Bronchial epithelial cell (primary cell): Measurements from ENCODE around the gene CNTROB. TPM values are rescaled to one million over a fixed set of nuclear protein-coding genes. Genes with fewer than 3 reads are reported as not detected.

Experiments
- DNase-seq: peaks from one replicate; pipeline ENCODE4 v3.0.0-alpha.2; 2010; ENCODE audit warnings: low read depth
- FAIRE-seq: peaks from 2 replicates; lab custom pipeline; 2011; peaks lifted over from hg19 to GRCh38; lab: Jason Lieb, UNC
- H3K27me3 ChIP-seq: 2 replicates; pipeline ENCODE4 v1.5.1; 2011; ENCODE audit warnings: low read length; ENCODE audit not compliant: control insufficient read depth, insufficient read depth
- H3K36me3 ChIP-seq: 2 replicates; pipeline ENCODE4 v1.5.1; 2011; ENCODE audit warnings: low read length; ENCODE audit not compliant: control insufficient read depth, insufficient read depth
- H3K4me3 ChIP-seq: 2 replicates; pipeline ENCODE4 v1.5.1; 2011; ENCODE audit warnings: mild to moderate bottlenecking, low read depth, low read length, control low read depth
- total RNA-seq: library from RNA; depleted of rRNA; stranded (reverse); fragments of >200 nt; gene quantifications from 2 replicates; pipeline ENCODE4 v1.2.1, GENCODE V29; 2014
- TF ChIP-seq, protein P1 (sequence below): IDR thresholded peaks from 2 replicates; pipeline ENCODE4 v1.5.1; 2011; ENCODE audit warnings: mild to moderate bottlenecking, moderate library complexity, low read length, control low read depth, inconsistent platforms; ENCODE audit not compliant: insufficient read depth, severe bottlenecking

The CNTROB gene
- total RNA-seq, 1 donor from 2014 or later = 8.2 TPM

DNA sequence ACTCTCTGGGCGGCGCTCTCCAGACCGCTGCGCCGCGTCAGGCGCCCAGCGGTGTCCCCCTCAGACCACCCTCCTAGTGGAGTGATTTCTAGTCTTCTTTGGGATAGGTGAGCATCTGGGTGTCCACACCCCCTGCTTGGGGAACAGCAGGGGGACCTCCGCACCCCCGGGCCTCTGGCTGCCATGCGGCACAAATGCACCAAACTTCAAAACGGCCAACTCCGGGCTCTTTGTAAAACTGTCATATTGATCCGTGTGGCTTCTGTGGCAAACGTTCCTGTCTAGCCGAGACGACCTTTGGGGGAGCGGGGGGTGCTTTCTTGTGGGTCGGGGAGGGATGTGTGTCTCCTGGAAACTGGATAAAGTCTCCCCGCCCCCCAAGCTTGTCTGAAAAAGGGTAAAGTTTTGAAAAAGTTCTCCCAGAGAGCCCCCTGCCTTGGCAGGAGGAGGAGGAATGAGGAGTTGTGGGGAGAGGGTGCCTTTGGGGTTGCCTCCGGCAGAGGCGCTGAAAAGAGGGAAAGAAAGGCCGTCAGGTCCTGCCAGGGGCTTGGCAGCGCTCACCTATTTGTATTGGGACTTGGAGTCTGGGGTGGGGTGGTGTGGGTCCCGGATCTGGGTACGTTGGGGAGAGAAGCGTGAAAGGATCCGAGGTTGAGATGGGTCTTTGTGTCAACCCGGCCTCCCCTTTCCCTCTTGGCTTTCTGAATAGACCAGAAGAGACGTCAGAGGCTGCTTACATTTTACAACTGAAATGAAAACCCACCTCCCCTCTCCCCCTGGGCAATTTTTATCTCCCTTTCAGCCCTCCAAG lies 45.6 kb upstream of the CNTROB start:
- peak; percentile 23 for DNase-seq
- Histone ChIP-seq H3K4me3 (peak overlapping the region; percentile 94), H3K27me3 (no peaks in the 10 kb centered on the region), H3K36me3 (peaks cover 13% of the 10 kb centered on the region)
- no peak for FAIRE-seq
- TF ChIP-seq, protein P1, sequence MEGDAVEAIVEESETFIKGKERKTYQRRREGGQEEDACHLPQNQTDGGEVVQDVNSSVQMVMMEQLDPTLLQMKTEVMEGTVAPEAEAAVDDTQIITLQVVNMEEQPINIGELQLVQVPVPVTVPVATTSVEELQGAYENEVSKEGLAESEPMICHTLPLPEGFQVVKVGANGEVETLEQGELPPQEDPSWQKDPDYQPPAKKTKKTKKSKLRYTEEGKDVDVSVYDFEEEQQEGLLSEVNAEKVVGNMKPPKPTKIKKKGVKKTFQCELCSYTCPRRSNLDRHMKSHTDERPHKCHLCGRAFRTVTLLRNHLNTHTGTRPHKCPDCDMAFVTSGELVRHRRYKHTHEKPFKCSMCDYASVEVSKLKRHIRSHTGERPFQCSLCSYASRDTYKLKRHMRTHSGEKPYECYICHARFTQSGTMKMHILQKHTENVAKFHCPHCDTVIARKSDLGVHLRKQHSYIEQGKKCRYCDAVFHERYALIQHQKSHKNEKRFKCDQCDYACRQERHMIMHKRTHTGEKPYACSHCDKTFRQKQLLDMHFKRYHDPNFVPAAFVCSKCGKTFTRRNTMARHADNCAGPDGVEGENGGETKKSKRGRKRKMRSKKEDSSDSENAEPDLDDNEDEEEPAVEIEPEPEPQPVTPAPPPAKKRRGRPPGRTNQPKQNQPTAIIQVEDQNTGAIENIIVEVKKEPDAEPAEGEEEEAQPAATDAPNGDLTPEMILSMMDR = no peak

DNA sequence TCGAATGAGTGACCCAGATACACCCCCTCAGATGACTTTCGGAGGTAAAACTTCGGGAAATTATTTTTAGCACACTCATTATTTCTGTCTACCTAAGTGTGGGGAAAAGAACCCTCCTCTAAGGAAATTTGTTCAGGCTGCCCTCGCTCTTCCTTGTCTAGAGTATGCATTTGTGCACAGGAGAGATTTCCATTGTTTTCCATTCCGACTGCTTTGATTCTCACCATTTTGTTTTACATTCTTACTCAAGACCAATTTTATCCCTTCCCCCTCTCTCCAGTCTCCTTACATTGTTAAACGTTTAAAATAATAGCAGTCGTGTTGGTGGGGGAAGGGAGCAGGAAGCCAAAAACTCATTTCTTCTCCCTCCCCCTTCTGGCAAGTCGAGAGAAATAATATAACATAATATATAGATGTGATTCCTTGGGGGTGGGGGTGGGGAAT lies 44.9 kb upstream of the CNTROB start:
- Histone ChIP-seq H3K36me3 (peaks cover 17% of the 10 kb centered on the region), H3K4me3 (peak overlapping the region; percentile 94), H3K27me3 (no peaks in the 10 kb centered on the region)
- TF ChIP-seq, protein P1 = peak; percentile 8
- FAIRE-seq (no peak), DNase-seq (no peak)

DNA sequence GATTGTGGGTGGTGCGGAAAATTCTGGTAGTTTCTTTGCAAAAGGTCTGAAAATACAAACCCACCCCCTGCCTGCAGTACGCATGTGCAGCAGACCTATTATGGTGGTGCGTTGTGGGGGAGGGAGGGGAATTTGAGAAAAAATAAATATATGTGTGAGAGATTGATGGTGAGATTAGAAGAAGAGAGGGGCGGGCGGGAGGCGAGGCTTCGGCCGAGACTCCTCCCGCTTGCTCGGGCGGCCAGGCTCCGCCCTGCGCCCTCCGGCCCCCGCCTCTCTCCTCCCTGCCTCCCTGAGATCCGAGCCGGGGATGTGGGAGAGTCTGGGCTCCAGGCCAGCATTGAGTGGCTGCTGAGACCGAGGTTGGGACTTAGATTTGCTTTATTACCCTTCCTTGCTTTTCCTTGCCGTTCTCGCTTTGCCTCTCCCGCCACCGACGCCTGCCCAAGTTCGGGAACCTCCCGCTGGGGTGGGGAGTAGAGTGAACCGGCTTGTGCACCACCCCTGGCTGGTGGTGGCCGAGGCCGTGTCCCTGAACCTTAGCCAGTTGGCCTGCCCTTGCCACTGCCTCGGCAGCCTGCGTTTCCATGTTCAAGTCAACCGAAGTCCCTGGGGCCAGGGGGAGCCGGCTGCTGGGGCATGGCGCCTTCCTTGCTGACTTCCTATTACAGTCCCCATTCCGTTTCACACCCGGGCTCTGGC lies 44.4 kb upstream of the CNTROB start:
- Histone ChIP-seq H3K27me3 (no peaks in the 10 kb centered on the region), H3K4me3 (peak overlapping the region; percentile 94), H3K36me3 (peaks cover 17% of the 10 kb centered on the region)
- TF ChIP-seq, protein P1 = no peak
- peak; percentile 96 for DNase-seq
- no peak for FAIRE-seq

DNA sequence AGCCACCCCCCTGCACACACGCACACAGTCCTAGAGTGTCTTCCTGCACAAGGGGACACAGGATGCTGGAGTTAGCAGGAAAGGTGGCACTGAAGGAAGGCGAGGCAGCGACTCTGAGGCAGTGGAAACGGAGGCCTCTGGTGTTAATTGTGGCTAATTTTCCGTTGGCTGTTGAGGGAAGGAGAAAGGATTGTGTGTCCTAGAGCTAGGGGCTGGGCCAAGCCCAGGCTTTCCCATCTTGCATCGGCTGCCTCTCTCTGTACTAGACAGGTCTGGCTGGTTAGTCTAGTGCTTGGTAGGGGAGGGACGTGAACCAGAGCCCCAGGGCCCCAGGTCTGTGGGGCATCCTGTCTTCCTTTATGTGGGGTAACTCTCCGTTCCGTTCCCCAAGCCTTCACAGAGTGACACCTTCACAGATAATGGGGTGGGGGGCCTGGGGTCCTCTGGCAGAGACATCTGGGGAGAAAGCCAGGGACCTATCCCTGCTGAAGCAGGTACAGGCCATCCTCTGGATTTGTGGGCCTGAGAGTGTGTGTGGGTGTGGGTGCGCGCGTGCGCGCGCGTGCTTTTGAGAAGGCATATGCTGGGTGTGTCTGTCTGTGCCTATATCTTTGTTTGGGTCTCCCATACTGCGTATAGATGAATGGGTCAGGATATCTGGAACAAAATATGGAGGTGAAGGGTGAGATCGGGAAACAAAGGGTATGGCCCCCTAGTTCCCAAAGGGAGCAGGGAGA lies 43.7 kb upstream of the CNTROB start, which contains the start of gene CHD3:
CHD3 (plus strand) TSS at position 606 of the 737 bp plus-strand sequence. CDS start 212 bp downstream, outside the sequence.
- FAIRE-seq (peak; percentile 86), DNase-seq (peak; percentile 79)
- TF ChIP-seq, protein P1 = no peak

DNA sequence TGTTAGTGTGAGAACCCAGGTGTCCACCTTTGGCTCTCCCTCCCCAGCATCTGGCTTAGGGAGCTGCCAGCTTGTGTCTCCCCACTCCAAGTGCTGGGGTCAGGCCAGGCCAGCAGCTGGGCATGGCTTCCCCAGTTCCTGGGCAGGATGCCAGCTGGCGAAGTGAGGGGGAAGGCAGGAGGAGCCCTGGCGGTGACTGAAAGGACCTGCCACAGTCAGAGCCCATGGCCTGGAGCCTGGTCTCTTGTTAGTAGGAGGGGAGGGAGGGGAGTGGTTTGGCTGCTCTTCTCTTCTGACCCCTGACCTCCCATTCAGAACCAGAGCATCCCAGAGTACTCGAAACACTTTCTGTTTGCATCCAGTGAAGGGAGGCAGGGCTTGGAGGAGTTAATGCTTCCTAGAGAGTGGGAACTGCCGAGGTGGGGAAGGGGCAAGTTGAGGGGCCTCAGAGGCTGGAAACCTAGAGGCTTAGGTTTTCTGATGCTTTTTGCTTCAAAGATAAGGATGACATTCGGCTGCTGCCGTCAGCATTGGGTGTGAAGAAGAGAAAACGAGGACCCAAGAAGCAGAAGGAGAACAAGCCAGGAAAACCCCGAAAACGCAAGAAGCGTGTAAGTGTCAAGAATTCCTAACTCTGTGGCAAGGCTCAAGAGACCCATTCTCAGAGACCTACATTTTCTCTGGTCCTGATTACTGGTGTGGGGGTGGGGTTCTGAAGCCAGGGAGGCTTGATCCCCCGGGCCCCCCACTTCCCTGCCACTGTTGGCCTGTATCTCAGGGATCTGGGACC lies 42.6 kb upstream of the CNTROB start:
- DNase-seq = peak; percentile 74
- Histone ChIP-seq H3K27me3 (no peaks in the 10 kb centered on the region), H3K4me3 (no peak overlapping the region), H3K36me3 (peaks cover 29% of the 10 kb centered on the region)
- TF ChIP-seq, protein P1 = peak; percentile 55
- no peak for FAIRE-seq

More for the DNA sequence above, 43.7 kb upstream of the CNTROB start, which contains the start of gene CHD3:
- H3K27me3 ChIP-seq = no peaks in the 10 kb centered on the region
- peak within 1 kb of the TSS; percentile 61 for H3K4me3 ChIP-seq
- H3K36me3 ChIP-seq = peaks cover 20% of the 10 kb centered on the region
